Measurements from ENCODE around the gene TESK2. TPM values are rescaled to one million over a fixed set of nuclear protein-coding genes. Genes with fewer than 3 reads are reported as not detected.

TESK2 gene
- total RNA-seq, 1 donor from 2014 or later, result 12.3 TPM

DNA sequence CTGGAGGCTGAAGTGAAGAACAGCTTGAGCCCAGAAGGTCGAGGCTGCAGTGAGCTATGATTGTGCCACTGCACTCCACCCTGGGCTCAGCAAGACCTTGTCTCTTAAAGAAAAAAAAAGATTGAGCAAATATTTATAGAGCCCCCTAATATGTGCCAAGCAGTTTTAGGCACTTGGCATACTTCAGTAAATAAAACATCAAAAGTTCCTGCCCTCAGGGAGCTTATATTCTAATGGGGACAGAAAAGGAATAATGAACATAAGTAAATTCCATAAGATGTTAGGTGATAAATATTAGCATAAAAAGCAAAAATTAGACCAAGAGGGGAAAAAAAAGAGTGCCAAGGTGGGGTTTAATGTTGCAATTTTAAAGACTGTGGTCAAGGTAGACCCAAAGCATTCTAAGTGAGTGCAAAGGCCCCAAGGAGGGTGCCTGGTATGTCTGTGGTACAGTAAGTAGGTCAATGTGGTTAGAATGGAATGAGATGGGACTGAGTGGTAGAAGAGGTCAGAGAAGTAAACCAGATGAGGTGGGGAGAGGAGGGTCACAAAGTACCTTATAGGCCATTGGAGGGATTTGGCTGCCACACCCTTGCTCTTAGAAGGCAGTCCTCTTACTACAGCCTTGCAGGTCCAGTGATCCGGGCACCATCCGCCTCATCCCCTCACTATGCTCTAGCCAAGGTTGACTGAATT lies 153.2 kb downstream of the TESK2 start:
- no peak for DNase-seq (ENCODE audit: low spot score)

GRCh38 chr1:45335855-45336324 lies 155.1 kb downstream of the TESK2 start:
- DNase-seq (ENCODE audit: low spot score), result no peak

- DNase-seq (ENCODE audit: low spot score), result no peak
Measured at GRCh38 chr1:45334308-45335245, 156.4 kb downstream of the TESK2 start.

- DNase-seq (ENCODE audit: low spot score), result no peak
Measured at GRCh38 chr1:45332346-45332720, 158.6 kb downstream of the TESK2 start.

GRCh38 chr1:45331436-45332345 lies 159.3 kb downstream of the TESK2 start:
- DNase-seq (ENCODE audit: low spot score), result no peak

DNA sequence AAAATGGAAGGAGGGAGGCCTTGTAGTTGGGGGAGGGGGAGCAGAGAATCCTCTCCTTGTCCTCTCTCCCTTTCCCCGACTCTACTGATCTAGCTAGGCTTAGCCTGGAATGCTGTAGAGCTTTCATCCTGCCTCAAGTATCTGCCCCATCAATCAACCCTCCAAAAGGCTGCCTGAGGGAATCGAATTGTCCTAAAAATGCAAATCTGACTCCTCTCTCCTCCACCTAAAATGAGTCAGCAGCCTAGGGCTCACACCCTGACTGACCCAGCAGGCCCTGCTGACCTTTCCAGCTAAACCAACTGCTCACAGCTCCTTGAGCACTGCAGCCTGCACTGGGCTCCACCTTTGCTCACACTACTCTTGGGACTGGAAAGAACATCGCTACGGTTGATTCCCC lies 161.5 kb downstream of the TESK2 start:
- no peak for DNase-seq (ENCODE audit: low spot score)

DNA sequence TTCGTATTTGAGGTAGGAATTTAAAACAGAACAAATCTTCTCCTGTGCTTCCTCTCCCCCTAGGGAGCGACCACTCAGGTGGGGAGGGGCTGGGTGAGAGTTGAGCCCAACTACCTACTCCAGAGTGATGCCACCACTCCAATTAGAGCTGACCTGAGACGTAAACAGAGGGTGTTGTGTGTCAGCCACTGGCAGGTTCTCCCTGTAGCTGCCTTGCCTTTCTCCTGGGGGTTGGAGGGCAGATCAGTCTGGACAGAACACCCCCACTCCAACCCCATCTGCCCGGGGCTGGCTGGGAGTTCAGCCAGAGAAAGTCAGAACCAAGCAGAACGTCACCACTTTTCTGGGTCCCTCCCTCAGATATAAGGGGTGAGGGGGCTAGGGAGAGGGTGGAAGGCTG lies 162.3 kb downstream of the TESK2 start:
- no peak for DNase-seq (ENCODE audit: low spot score)

GRCh38 chr1:45327644-45328515 lies 163.1 kb downstream of the TESK2 start:
- DNase-seq (ENCODE audit: low spot score), result no peak

GRCh38 chr1:45326627-45327623 lies 164.0 kb downstream of the TESK2 start, which contains the start of gene HPDL:
Gene HPDL, plus strand, starts transcription at chr1:45326895. Its CDS starts 254 bp downstream, at chr1:45327149.
- peak; percentile 66 for DNase-seq (ENCODE audit: low spot score)

GRCh38 chr1:45325851-45326506 lies 165.0 kb downstream of the TESK2 start:
- no peak for DNase-seq (ENCODE audit: low spot score)

DNA sequence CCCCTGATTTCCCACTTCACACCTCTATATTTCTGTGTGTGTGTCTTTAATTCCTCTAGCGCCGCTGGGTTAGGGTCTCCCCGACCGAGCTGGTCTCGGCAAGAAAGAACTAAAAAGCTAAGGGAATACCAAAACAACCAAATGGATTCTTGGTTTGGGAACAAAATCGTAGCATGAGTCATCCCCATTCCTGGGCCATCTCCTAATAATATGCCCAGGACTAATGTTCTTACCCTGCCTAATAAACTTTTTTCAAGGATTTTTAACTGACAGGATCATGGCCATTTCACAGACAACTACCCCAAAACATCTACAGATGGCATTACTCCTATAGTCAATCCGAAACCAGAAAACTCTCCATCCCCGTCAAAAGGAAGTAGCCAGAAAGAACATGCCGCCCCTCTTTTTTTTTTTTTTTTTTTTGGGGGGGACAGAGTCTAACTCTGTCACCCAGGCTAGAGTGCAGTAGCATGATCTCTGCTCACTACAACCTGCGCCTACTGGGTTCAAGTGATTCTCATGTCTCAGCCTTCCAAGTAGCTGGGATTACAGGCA lies 168.4 kb downstream of the TESK2 start:
- DNase-seq (ENCODE audit: low spot score), result no peak

- DNase-seq (ENCODE audit: low spot score), result no peak
Measured at GRCh38 chr1:45321444-45321843, 169.5 kb downstream of the TESK2 start.

DNA sequence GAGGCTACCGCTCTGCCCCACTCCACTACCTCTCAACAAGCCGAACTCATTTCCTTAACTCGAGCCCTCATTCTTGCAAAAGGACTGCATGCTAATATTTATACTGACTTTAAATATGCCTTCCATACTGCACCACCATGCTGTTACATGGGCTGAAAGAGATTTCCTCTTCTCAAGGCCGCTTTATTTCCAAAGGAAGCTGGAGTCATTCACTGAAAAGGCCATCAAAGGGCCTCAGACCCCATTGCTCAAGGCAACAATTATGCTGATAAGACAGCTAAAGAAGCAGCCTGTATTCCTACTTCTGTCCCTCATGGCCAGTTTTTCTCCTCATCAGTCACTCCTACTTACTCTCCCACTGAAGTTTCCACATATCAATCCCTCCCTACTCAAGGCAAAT lies 171.2 kb downstream of the TESK2 start:
- no peak for DNase-seq (ENCODE audit: low spot score)

DNA sequence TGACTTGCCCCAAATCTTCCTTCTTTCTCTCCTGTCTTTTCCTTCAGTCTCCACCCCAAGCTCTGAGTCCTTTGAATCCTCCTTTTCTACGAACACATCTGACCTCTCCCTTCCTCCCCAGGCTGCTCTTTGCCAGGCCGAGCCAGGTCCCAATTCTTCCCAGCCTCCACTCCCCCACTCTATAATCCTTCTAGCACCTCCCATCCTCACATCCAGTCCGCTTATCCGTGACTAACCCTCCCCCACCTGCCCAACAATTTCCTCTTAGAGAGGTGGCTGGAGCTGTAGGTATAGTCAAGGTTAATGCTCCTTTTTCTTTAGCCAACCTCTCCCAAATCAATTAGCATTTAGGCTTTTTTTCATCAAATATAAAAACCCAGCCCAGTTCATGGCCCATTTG lies 173.8 kb downstream of the TESK2 start:
- no peak for DNase-seq (ENCODE audit: low spot score)

- DNase-seq (ENCODE audit: low spot score), result no peak
Measured at GRCh38 chr1:45314266-45314665, 176.7 kb downstream of the TESK2 start.

- DNase-seq (ENCODE audit: low spot score), result no peak
Measured at GRCh38 chr1:45306905-45307304, 184.1 kb downstream of the TESK2 start.

DNA sequence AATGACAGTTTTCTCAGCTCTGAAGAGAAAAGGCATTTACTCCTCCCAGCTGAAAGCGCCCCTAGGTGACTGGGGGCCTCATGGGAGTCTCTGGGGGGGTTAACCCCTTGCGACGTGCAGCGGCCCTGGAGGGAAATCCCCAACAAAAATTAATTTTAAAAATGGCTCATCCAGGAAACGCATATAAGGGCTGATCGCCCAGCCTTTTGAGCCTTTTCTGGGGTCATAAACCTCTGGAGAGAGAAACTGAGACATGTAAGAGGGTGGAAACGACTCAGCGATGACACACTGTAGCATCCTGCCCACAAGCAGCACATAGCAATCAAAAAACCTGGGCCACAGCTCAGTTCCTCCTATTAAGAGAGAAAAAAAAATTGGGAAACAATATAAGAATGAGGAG lies 184.6 kb downstream of the TESK2 start:
- DNase-seq (ENCODE audit: low spot score), result no peak

GRCh38 chr1:45305231-45305630 lies 185.7 kb downstream of the TESK2 start:
- no peak for DNase-seq (ENCODE audit: low spot score)
